HT-29 (cell line): ENCODE results near the gene FLT3. TPM values are rescaled to one million over a fixed set of nuclear protein-coding genes. Genes with fewer than 3 reads are reported as not detected.
"Not testable (repeated sequence)": the region's sequence is repeated elsewhere in the genome, so short reads cannot be mapped to it uniquely, and the experiment has no call there.

Experiments used
- DNase-seq: peaks from one replicate; pipeline ENCODE4 v3.0.0-alpha.2; 2015; ENCODE audit warnings: low spot score
- total RNA-seq: library from RNA; depleted of rRNA; stranded (reverse); fragments of >200 nt; shearing (Covaris generic); gene quantifications from 2 replicates; pipeline ENCODE4 v1.2.3, GENCODE V29; 2014

FLT3 gene
- total RNA-seq, 1 experiment from 2014 or later: not detected

- no peak for DNase-seq
These were observed 803 bp downstream of the FLT3 start for GRCh38 chr13:28099396-28100149.

GRCh38 chr13:28097503-28097902 is 2.9 kb downstream of the FLT3 start:
- no peak for DNase-seq

GRCh38 chr13:28094306-28094705 is 6.1 kb downstream of the FLT3 start:
- DNase-seq: no peak

GRCh38 chr13:28093881-28094280 is 6.5 kb downstream of the FLT3 start:
- DNase-seq: no peak

GRCh38 chr13:28092431-28092830 is 7.9 kb downstream of the FLT3 start:
- no peak for DNase-seq

GRCh38 chr13:28089065-28089464 is 11.3 kb downstream of the FLT3 start:
- no peak for DNase-seq

GRCh38 chr13:28077820-28078219 is 22.6 kb downstream of the FLT3 start:
- not testable (repeated sequence) for DNase-seq

GRCh38 chr13:28077231-28077630 is 23.1 kb downstream of the FLT3 start:
- no peak for DNase-seq

- no peak for DNase-seq
These were observed 29.0 kb downstream of the FLT3 start for GRCh38 chr13:28071424-28071823.

- no peak for DNase-seq
These were observed 32.9 kb downstream of the FLT3 start for GRCh38 chr13:28067491-28067890.

GRCh38 chr13:28058866-28059613 is 41.3 kb downstream of the FLT3 start:
- DNase-seq: peak; percentile 87

GRCh38 chr13:28056970-28057712 is 43.2 kb downstream of the FLT3 start:
- DNase-seq: no peak

- no peak for DNase-seq
These were observed 44.0 kb downstream of the FLT3 start for GRCh38 chr13:28056426-28056825.

- no peak for DNase-seq
These were observed 45.0 kb downstream of the FLT3 start for GRCh38 chr13:28055357-28055756.

- no peak for DNase-seq
These were observed 47.4 kb downstream of the FLT3 start for GRCh38 chr13:28052945-28053344.

- DNase-seq: no peak
These were observed 50.2 kb downstream of the FLT3 start for GRCh38 chr13:28049880-28050875.

GRCh38 chr13:28049215-28049614 is 51.2 kb downstream of the FLT3 start:
- DNase-seq: no peak

GRCh38 chr13:28048768-28049167 is 51.6 kb downstream of the FLT3 start:
- no peak for DNase-seq

- no peak for DNase-seq
These were observed 52.5 kb downstream of the FLT3 start for GRCh38 chr13:28047757-28048388.

- DNase-seq: no peak
These were observed 53.4 kb downstream of the FLT3 start for GRCh38 chr13:28046981-28047380.

- DNase-seq: no peak
These were observed 54.5 kb downstream of the FLT3 start for GRCh38 chr13:28045861-28046260.
